ENCODE measurements around the gene WDR49. TPM values are rescaled to one million over a fixed set of nuclear protein-coding genes. Genes with fewer than 3 reads are reported as not detected.

The WDR49 gene
- 0.51 and 1.1 TPM in 2 replicates for total RNA-seq

DNA sequence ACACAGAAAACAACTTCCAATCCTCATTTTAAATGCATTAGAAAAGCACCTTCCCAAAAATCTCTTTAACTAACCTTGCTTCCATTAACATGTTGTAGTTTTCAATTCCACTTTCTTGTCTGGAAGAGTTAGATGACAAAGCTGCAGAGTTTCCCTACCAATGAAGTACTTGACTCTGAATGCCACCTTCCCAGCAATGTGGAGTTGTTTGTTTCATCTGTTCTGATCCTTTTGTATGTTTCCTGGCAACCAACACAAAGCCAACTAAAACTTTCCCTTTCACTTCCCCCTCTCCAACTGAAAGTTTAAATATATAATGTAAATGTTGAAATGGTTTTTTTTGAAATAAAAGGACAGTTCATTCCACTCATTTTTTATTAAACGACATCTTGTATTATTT is at the start of gene WDR49:
TSS of gene WDR49 (minus strand) at position 183 of the 400 bp plus-strand sequence. CDS start 517 bp downstream, outside the sequence.
- DNase-seq (ENCODE audit: low read depth) (no peak), FAIRE-seq (no peak)
- Histone ChIP-seq H3K36me3 (ENCODE audit: control insufficient read depth, insufficient read depth, low read length) (no peaks in the 10 kb centered on the region), H3K27me3 (ENCODE audit: control insufficient read depth, insufficient read depth, low read length) (no peaks in the 10 kb centered on the region), H3K4me3 (ENCODE audit: low read depth, low read length) (no peak within 1 kb of the TSS)
- TF ChIP-seq, protein P1, sequence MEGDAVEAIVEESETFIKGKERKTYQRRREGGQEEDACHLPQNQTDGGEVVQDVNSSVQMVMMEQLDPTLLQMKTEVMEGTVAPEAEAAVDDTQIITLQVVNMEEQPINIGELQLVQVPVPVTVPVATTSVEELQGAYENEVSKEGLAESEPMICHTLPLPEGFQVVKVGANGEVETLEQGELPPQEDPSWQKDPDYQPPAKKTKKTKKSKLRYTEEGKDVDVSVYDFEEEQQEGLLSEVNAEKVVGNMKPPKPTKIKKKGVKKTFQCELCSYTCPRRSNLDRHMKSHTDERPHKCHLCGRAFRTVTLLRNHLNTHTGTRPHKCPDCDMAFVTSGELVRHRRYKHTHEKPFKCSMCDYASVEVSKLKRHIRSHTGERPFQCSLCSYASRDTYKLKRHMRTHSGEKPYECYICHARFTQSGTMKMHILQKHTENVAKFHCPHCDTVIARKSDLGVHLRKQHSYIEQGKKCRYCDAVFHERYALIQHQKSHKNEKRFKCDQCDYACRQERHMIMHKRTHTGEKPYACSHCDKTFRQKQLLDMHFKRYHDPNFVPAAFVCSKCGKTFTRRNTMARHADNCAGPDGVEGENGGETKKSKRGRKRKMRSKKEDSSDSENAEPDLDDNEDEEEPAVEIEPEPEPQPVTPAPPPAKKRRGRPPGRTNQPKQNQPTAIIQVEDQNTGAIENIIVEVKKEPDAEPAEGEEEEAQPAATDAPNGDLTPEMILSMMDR (IDR thresholded peaks at IDR 0.05; ENCODE audit: insufficient read depth, low read length, severe bottlenecking) = no peak

DNA sequence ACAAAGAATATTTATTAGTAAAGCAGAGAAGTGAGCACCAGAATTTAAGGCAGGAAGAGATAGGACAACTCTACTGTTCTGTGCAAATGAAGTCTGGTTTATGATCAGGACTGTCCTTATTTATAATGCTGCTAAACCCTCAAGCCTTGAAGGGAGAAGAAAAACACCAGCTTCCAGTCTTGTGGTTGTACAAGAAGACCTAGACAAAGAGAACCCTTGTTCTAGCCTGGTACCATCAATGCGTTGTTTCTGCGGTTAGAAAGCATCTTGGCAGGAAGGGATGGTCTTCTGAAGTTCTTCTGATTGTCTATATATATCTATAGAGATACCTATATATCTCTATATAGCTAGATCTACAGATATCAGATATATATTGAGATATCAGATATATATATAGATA is 47.2 kb upstream of the WDR49 start:
- no peak overlapping the region for H3K4me3 ChIP-seq (ENCODE audit: low read depth, low read length)
- TF ChIP-seq, protein P1 (IDR thresholded peaks at IDR 0.05; ENCODE audit: insufficient read depth, low read length, severe bottlenecking) = no peak
- no peaks in the 10 kb centered on the region for H3K27me3 ChIP-seq (ENCODE audit: control insufficient read depth, insufficient read depth, low read length)
- H3K36me3 ChIP-seq (ENCODE audit: control insufficient read depth, insufficient read depth, low read length) = peaks cover 1% of the 10 kb centered on the region
- no peak for DNase-seq (ENCODE audit: low read depth)
- no peak for FAIRE-seq

DNA sequence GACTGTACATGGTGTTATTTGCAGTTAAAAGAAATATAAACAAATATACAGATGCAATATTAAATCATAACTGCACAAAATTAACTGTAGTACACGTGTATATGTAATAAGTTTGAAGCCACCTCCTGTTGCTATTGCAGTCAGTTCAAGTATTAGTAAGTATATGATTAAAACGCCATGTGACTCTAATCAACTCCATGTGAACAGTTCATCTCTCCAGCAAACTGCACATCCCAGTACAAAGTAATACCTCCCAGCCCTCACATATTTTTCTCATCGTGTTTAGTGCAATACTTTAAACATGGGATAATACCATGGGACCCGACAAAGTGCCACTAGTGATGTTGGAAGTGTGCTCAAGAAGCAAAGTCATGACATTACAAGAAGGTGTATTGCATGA is 46.3 kb upstream of the WDR49 start:
- TF ChIP-seq, protein P1 (IDR thresholded peaks at IDR 0.05; ENCODE audit: insufficient read depth, low read length, severe bottlenecking) = no peak
- peaks cover 1% of the 10 kb centered on the region for H3K36me3 ChIP-seq (ENCODE audit: control insufficient read depth, insufficient read depth, low read length)
- no peak overlapping the region for H3K4me3 ChIP-seq (ENCODE audit: low read depth, low read length)
- FAIRE-seq = no peak
- H3K27me3 ChIP-seq (ENCODE audit: control insufficient read depth, insufficient read depth, low read length) = no peaks in the 10 kb centered on the region
- no peak for DNase-seq (ENCODE audit: low read depth)

DNA sequence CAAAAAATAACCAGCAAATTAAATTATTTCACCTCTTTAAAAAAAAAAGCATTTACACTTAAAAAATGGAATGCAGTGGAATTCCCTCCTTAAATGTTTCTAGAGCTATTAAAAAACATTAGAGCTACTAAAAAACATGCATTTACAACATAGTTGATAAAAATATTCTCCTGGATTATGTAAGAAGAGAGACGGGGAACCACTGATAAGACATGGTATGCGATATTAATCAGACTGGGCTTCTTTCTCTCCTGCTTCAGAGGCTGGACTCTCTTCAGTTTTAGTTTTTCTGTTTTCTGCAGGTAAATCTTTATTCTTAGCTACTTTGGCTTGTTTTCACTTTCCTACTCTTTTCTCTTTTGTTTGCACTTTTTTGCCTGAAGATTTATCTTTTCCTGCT is 40.4 kb upstream of the WDR49 start:
- Histone ChIP-seq H3K4me3 (ENCODE audit: low read depth, low read length) (no peak overlapping the region), H3K36me3 (ENCODE audit: control insufficient read depth, insufficient read depth, low read length) (peaks cover 5% of the 10 kb centered on the region), H3K27me3 (ENCODE audit: control insufficient read depth, insufficient read depth, low read length) (no peaks in the 10 kb centered on the region)
- TF ChIP-seq, protein P1 (IDR thresholded peaks at IDR 0.05; ENCODE audit: insufficient read depth, low read length, severe bottlenecking) = no peak
- FAIRE-seq = no peak
- DNase-seq (ENCODE audit: low read depth) = no peak

DNA sequence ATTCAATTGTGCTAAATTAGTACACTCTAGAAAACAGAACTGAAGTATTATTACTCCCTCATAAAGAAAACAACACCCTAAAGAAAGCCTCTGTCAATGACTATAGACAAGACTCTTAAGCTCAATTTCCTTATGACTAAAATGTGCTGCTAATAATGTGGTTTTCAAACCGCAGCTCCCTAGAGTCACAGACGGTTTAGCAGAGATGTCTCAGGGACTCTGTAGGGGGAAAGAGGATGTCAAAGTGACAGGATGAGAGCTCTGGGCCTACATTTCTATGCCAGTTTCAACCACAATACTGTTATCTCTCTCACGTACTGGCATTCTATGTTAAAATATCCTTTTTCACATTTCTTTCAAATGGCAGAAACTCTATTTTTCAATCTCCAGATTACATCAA is 37.6 kb upstream of the WDR49 start:
- Histone ChIP-seq H3K36me3 (ENCODE audit: control insufficient read depth, insufficient read depth, low read length) (peaks cover 7% of the 10 kb centered on the region), H3K4me3 (ENCODE audit: low read depth, low read length) (no peak overlapping the region), H3K27me3 (ENCODE audit: control insufficient read depth, insufficient read depth, low read length) (no peaks in the 10 kb centered on the region)
- no peak for DNase-seq (ENCODE audit: low read depth)
- TF ChIP-seq, protein P1 (IDR thresholded peaks at IDR 0.05; ENCODE audit: insufficient read depth, low read length, severe bottlenecking) = no peak
- FAIRE-seq = no peak

DNA sequence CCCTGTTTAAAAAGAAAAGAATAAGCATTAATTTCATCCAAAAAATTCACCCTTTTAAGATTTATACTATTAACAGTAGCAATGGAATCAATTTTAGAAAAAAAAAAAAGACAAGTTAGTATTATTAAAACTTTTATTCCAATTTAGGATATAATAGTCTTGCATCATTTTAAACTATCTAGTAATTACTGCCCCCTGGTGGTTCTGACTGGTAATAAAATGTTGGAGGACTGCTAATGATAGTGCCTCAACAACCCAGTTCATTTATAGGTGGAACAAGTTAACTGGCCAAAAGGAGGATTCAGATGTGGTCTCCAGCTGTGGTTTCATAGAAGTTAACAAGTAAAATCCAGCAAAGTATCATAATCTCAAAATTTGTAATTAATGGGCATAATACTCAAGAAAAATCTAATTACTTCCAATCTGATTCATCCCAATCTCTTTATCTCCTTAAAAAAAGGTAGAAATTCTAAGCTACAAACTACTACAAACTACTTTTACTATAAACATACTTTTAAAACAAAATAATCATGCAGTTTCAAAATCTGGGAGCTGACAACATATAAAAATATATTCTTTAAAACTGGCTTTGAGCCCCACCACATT is 30.7 kb upstream of the WDR49 start:
- no peaks in the 10 kb centered on the region for H3K27me3 ChIP-seq (ENCODE audit: control insufficient read depth, insufficient read depth, low read length)
- H3K4me3 ChIP-seq (ENCODE audit: low read depth, low read length) = no peak overlapping the region
- H3K36me3 ChIP-seq (ENCODE audit: control insufficient read depth, insufficient read depth, low read length) = peaks cover 3% of the 10 kb centered on the region
- TF ChIP-seq, protein P1 (IDR thresholded peaks at IDR 0.05; ENCODE audit: insufficient read depth, low read length, severe bottlenecking) = peak; percentile 29
- DNase-seq (ENCODE audit: low read depth) (peak; percentile 65), FAIRE-seq (no peak)

Data from bronchial epithelial cell (primary cell).